Endothelial cell of umbilical vein (primary cell): Measurements from ENCODE around the gene MFAP4. TPM values are rescaled to one million over a fixed set of nuclear protein-coding genes. Genes with fewer than 3 reads are reported as not detected.

ENCODE experiments used
- BruUV-seq: library from RNA; stranded (reverse); fragments of 400-500 nt; replicated peaks from 2 replicates; lab custom pipeline; 2021; lab: Mats Ljungman, UMichigan
- CTCF ChIA-PET: fragments of 300-600, 350-600 bp; sonication (Branson Sonifier 250); formaldehyde crosslinking; loops from one replicate; lab custom pipeline; 2021; ENCODE audit warnings: antibody characterized with exemption, inconsistent platforms; lab: Charles Lee
- POLR2A ChIA-PET: fragments of 300-600, 350-600 bp; sonication (Branson Sonifier 250); formaldehyde crosslinking; loops from one replicate; lab custom pipeline; 2021; ENCODE audit warnings: antibody characterized with exemption, inconsistent platforms; lab: Charles Lee
- DNase-seq: peaks from one replicate; pipeline ENCODE4 v3.0.0-alpha.2; 2011; ENCODE audit warnings: low read depth, low spot score
- FAIRE-seq: peaks from 2 replicates; lab custom pipeline; 2011; peaks lifted over from hg19 to GRCh38; lab: Jason Lieb, UNC
- H2AFZ ChIP-seq: 2 replicates; pipeline ENCODE4 v1.6.0; 2012; ENCODE audit warnings: low read depth, low read length, control low read depth, inconsistent platforms
- H3K27ac ChIP-seq: 2 replicates; pipeline ENCODE4 v1.5.1; 2011; ENCODE audit warnings: low read depth, mild to moderate bottlenecking, control low read depth, low read length, moderate library complexity; ENCODE audit not compliant: insufficient read depth
- H3K27me3 ChIP-seq, 2 experiments: 2 replicates each; pipeline versions ENCODE4 v1.6.0 to v1.6.1; 2011; ENCODE audit warnings: low read length in 2 of 2, mixed read lengths in 1 of 2; ENCODE audit not compliant: control insufficient read depth in 2 of 2, insufficient read depth in 2 of 2
- H3K36me3 ChIP-seq, 2 experiments: 2 replicates in 1 of 2; 3 replicates in 1 of 2; pipeline ENCODE4 v1.5.1; 2011; ENCODE audit warnings: low read length in 2 of 2, mild to moderate bottlenecking in 1 of 2, moderate library complexity in 1 of 2; ENCODE audit not compliant: control insufficient read depth in 2 of 2, insufficient read depth in 2 of 2; ENCODE audit errors: extremely low read depth in 1 of 2
- H3K4me1 ChIP-seq: 3 replicates; pipeline ENCODE4 v1.5.1; 2011; ENCODE audit warnings: mild to moderate bottlenecking, low read length; ENCODE audit not compliant: control insufficient read depth, insufficient read depth; ENCODE audit errors: extremely low read depth
- H3K4me2 ChIP-seq: 2 replicates; pipeline ENCODE4 v1.6.1; 2011; ENCODE audit warnings: low read length, control low read depth, mixed read lengths; ENCODE audit not compliant: insufficient read depth
- H3K4me3 ChIP-seq, 3 experiments: fragments of 200-600 bp in 1 of 3; sonication (generic), shearing (Covaris generic) in 1 of 3; replicated peaks in 1 of 3; 2 replicates each; pipeline ENCODE4 v1.5.1; 2011 to 2016; ENCODE audit warnings: control low read depth in 3 of 3, low read length in 3 of 3, mild to moderate bottlenecking in 2 of 3, inconsistent platforms in 1 of 3, low read depth in 1 of 3, moderate library complexity in 1 of 3; ENCODE audit not compliant: insufficient read depth in 1 of 3
- H3K79me2 ChIP-seq: 2 replicates; pipeline ENCODE4 v1.6.0; 2012; ENCODE audit warnings: low read length, inconsistent platforms; ENCODE audit not compliant: control insufficient read depth, insufficient read depth
- H3K9ac ChIP-seq: replicated peaks from 2 replicates; pipeline ENCODE3; 2011; ENCODE audit warnings: low read length, control low read depth; ENCODE audit not compliant: insufficient read depth; ENCODE audit errors: extremely low read depth
- H3K9me1 ChIP-seq: replicated peaks from 3 replicates; pipeline ENCODE4 v1.6.0; 2011; ENCODE audit warnings: mild to moderate bottlenecking, low read length; ENCODE audit not compliant: control insufficient read depth, insufficient read depth; ENCODE audit errors: extremely low read depth
- H3K9me3 ChIP-seq: replicated peaks from 2 replicates; pipeline ENCODE4 v1.5.1; 2012; ENCODE audit warnings: low read length, inconsistent platforms; ENCODE audit not compliant: control insufficient read depth, insufficient read depth
- H4K20me1 ChIP-seq: replicated peaks from 2 replicates; pipeline ENCODE3; 2011; ENCODE audit warnings: mild to moderate bottlenecking, low read length; ENCODE audit not compliant: control insufficient read depth, insufficient read depth; ENCODE audit errors: extremely low read depth
- EZH2 ChIP-seq: IDR thresholded peaks from 2 replicates; pipeline ENCODE4 v1.6.1; 2012; ENCODE audit warnings: borderline replicate concordance, low read depth, mild to moderate bottlenecking, moderate library complexity, low read length, inconsistent platforms; ENCODE audit not compliant: severe bottlenecking
- FOS ChIP-seq: IDR thresholded peaks from 2 replicates; pipeline ENCODE4 v1.6.1; 2011; ENCODE audit warnings: mild to moderate bottlenecking, low read length, moderate library complexity, borderline replicate concordance; ENCODE audit not compliant: insufficient read depth
- GATA2 ChIP-seq: IDR thresholded peaks from 2 replicates; pipeline ENCODE4 v1.7.0; 2011; ENCODE audit warnings: low read depth, mild to moderate bottlenecking, moderate library complexity, mixed read lengths, low read length; ENCODE audit not compliant: insufficient read length, insufficient read depth
- JUN ChIP-seq: IDR thresholded peaks from 2 replicates; pipeline ENCODE4 v1.6.1; 2011; ENCODE audit warnings: borderline replicate concordance, low read depth; ENCODE audit not compliant: insufficient read length, insufficient read depth
- MYC ChIP-seq: IDR thresholded peaks from one replicate; pipeline ENCODE4 v1.6.1; 2011; ENCODE audit warnings: mild to moderate bottlenecking, low read depth, low read length
- POLR2AphosphoS5 ChIP-seq: IDR thresholded peaks from 2 replicates; pipeline ENCODE4 v1.6.1; 2012; ENCODE audit warnings: low read depth, mild to moderate bottlenecking, control low read depth, low read length, moderate library complexity; ENCODE audit not compliant: insufficient read depth
- dilution Hi-C: fragments of 300-500 bp; cut with MboI; formaldehyde crosslinking; loops from one replicate; pipeline ENCODE4 v1.15.0; 2019; ENCODE audit warnings: low sequenced_read_pairs; ENCODE audit not compliant: extremely low pct_ligation_motif_present
- intact Hi-C: fragments of 100-400 bp; cut with micrococcal nuclease; formaldehyde crosslinking; loops from one replicate; pipeline ENCODE4 v1.10.0; 2022
- polyA plus RNA-seq, 4 experiments: library from polyadenylated mRNA; depleted of rRNA in 3 of 4; stranded (reverse) in 3 of 4; unstranded in 1 of 4; fragments of >200 nt; gene quantifications; 2 replicates each; pipeline versions ENCODE4 v1.2.1 to v1.2.3, GENCODE V29; 2011 to 2012; ENCODE audit warnings: missing spikeins in 1 of 4
- total RNA-seq: library from RNA; stranded (reverse); gene quantifications from 2 replicates; pipeline ENCODE4 v1.2.3, GENCODE V29; 2021
- TF ChIP-seq, protein P1 (sequence below), 2 donors: IDR thresholded peaks; 1 replicate in 1 of 2; 2 replicates in 1 of 2; pipeline ENCODE4 v1.5.1; 2011; ENCODE audit warnings: low read length in 2 of 2, mild to moderate bottlenecking in 2 of 2, moderate library complexity in 2 of 2, control low read depth in 1 of 2, inconsistent platforms in 1 of 2, low read depth in 1 of 2; ENCODE audit not compliant: insufficient read depth in 1 of 2; ENCODE audit errors: extremely low read depth in 1 of 2

MFAP4 gene
- total and polyA plus RNA-seq, 2 donors (not counting 3 experiments of a cell fraction or from before 2014, with no cell fraction given), result not detected

DNA sequence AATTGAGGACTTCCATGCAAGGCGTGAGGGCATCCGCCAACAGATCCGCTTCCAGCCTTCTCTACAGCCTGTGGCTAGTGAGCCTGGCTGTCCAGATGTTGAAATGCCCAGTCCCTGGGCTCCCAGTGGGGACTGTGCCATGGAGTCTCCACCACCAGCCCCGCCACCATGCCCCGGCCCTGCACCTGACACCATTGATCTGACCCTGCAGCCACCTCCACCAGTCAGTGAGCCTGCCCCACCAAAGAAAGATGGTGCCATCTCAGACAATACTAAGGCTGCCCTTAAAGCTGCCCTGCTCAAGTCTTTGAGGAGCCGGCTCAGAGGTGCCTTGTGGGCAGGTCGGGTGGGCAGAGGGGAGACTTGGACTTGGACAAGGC lies 5.6 kb downstream of the MFAP4 start:
- FAIRE-seq, result no peak
- H3K9me1 ChIP-seq, result no peaks in the 10 kb centered on the region
- H3K27me3 ChIP-seq, result no peaks in the 10 kb centered on the region
- H2AFZ ChIP-seq, result no peak overlapping the region
- H3K4me1 ChIP-seq, result peaks cover 7% of the 10 kb centered on the region
- intact Hi-C loops, result no loop called here
- TF ChIP-seq JUN (no peak), POLR2AphosphoS5 (no peak), EZH2 (no peak), MYC (no peak), FOS (no peak)
- ChIA-PET POLR2A (no interaction called here), CTCF (no interaction called here)
- H3K4me2 ChIP-seq, result no peak overlapping the region
- no peak overlapping the region for H3K9ac ChIP-seq
- no peak for DNase-seq
- peaks cover 15% of the 10 kb centered on the region for H3K79me2 ChIP-seq
- H3K27ac ChIP-seq, result no peak overlapping the region
- peaks cover 13 to 32% of the 10 kb centered on the region in 2 experiments for H3K36me3 ChIP-seq
- dilution Hi-C loops, result no loop called here
- no peaks in the 10 kb centered on the region for H3K9me3 ChIP-seq
- no TSS peak for BruUV-seq
- H3K4me3 ChIP-seq, result no peak overlapping the region
- no peaks in the 10 kb centered on the region for H4K20me1 ChIP-seq

DNA sequence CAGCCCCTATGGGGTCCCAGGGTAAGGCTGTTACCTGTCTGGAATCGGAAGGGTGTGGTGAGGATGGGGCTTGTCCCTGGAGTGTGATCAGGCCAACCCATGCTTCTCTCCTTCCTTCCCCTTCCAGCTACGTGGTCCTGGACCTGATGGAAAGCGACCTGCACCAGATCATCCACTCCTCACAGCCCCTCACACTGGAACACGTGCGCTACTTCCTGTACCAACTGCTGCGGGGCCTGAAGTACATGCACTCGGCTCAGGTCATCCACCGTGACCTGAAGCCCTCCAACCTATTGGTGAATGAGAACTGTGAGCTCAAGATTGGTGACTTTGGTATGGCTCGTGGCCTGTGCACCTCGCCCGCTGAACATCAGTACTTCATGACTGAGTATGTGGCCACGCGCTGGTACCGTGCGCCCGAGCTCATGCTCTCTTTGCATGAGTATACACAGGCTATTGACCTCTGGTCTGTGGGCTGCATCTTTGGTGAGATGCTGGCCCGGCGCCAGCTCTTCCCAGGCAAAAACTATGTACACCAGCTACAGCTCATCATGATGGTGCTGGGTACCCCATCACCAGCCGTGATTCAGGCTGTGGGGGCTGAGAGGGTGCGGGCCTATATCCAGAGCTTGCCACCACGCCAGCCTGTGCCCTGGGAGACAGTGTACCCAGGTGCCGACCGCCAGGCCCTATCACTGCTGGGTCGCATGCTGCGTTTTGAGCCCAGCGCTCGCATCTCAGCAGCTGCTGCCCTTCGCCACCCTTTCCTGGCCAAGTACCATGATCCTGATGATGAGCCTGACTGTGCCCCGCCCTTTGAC lies 6.3 kb downstream of the MFAP4 start:
- dilution Hi-C loops, result no loop called here
- no peak overlapping the region for H2AFZ ChIP-seq
- no peak for FAIRE-seq
- peaks cover 7% of the 10 kb centered on the region for H3K4me1 ChIP-seq
- no peaks in the 10 kb centered on the region for H4K20me1 ChIP-seq
- ChIA-PET CTCF (interaction anchor here (1.8 to 3.3 kb wide), 2 partner anchors 18 to 67 kb away, joined by 6 to 38 read pairs; partner anchors contain the start of gene B9D1), POLR2A (no interaction called here)
- no peak overlapping the region for H3K27ac ChIP-seq
- H3K4me2 ChIP-seq, result no peak overlapping the region
- H3K9me3 ChIP-seq, result no peaks in the 10 kb centered on the region
- no peaks in the 10 kb centered on the region for H3K9me1 ChIP-seq
- peaks cover 13 to 32% of the 10 kb centered on the region in 2 experiments for H3K36me3 ChIP-seq
- no peak overlapping the region for H3K4me3 ChIP-seq
- intact Hi-C loops, result no loop called here
- H3K27me3 ChIP-seq, result no peaks in the 10 kb centered on the region
- DNase-seq, result no peak
- no peak overlapping the region for H3K9ac ChIP-seq
- peaks cover 15% of the 10 kb centered on the region for H3K79me2 ChIP-seq
- BruUV-seq, result no TSS peak
- TF ChIP-seq JUN (no peak), GATA2 (no peak)
- TF ChIP-seq, protein P1, sequence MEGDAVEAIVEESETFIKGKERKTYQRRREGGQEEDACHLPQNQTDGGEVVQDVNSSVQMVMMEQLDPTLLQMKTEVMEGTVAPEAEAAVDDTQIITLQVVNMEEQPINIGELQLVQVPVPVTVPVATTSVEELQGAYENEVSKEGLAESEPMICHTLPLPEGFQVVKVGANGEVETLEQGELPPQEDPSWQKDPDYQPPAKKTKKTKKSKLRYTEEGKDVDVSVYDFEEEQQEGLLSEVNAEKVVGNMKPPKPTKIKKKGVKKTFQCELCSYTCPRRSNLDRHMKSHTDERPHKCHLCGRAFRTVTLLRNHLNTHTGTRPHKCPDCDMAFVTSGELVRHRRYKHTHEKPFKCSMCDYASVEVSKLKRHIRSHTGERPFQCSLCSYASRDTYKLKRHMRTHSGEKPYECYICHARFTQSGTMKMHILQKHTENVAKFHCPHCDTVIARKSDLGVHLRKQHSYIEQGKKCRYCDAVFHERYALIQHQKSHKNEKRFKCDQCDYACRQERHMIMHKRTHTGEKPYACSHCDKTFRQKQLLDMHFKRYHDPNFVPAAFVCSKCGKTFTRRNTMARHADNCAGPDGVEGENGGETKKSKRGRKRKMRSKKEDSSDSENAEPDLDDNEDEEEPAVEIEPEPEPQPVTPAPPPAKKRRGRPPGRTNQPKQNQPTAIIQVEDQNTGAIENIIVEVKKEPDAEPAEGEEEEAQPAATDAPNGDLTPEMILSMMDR (IDR thresholded peaks at IDR 0.05; ENCODE audit: extremely low read depth in 1 of 2, insufficient read depth in 1 of 2, low read depth in 1 of 2, low read length in 2 of 2), result no peak
